Left lung (tissue), 14 donors: ENCODE results near the gene SMIM33. TPM values are rescaled to one million over a fixed set of nuclear protein-coding genes. Genes with fewer than 3 reads are reported as not detected.

Source experiments
- ATAC-seq: fragments of 200-7000 bp; cut with Tn5 transposase; one replicate; pipeline ENCODE4 v1.9.1; 2020; ENCODE audit warnings: moderate library complexity
- DNase-seq, 4 donors: peaks; one replicate each; pipeline ENCODE4 v3.0.0-alpha.2; 2013 to 2020
- H3K27ac ChIP-seq, 2 donors: fragments of 200-600 bp; sonication (generic) in 1 of 2; one replicate each; pipeline versions ENCODE4 v1.5.0 to v1.8.0; 2020 to 2021
- H3K27me3 ChIP-seq, 2 donors: fragments of 200-600 bp; sonication (generic) in 1 of 2; one replicate each; pipeline versions ENCODE4 v1.5.0 to v1.8.0; 2020 to 2021
- H3K36me3 ChIP-seq, 2 donors: fragments of 200-600 bp; sonication (generic) in 1 of 2; one replicate each; pipeline versions ENCODE4 v1.5.0 to v1.8.0; 2020 to 2021
- H3K4me1 ChIP-seq, 2 donors: fragments of 200-600 bp; one replicate each; pipeline ENCODE4 v1.8.0; 2021
- H3K4me3 ChIP-seq, 2 donors: fragments of 200-600 bp; sonication (generic) in 1 of 2; one replicate each; pipeline versions ENCODE4 v1.5.0 to v1.8.0; 2020 to 2021; ENCODE audit warnings: mild to moderate bottlenecking in 1 of 2
- H3K9me3 ChIP-seq, 2 donors: fragments of 200-600 bp; sonication (generic) in 1 of 2; one replicate each; pipeline versions ENCODE4 v1.5.0 to v1.8.0; 2020 to 2021
- CTCF ChIP-seq, 2 donors: fragments of 200-600 bp; sonication (generic) in 1 of 2; IDR thresholded peaks; one replicate each; pipeline versions ENCODE4 v1.5.0 to v1.8.0; 2021; ENCODE audit warnings: antibody characterized with exemption in 2 of 2
- intact Hi-C, 2 donors: fragments of 100-400 bp; cut with DNase I; formaldehyde crosslinking; loops; one replicate each; pipeline versions ENCODE4 v1.11.2 to v1.14.2; 2022
- long read RNA-seq, 12 donors: library from polyadenylated mRNA in 2 of 12; unstranded in 2 of 12; transcript quantifications; one replicate each; pipeline ENCODE4 v2.0.0 and lab custom pipeline, GENCODE V29; 2019 to 2026
- polyA plus RNA-seq, 6 donors: library from polyadenylated mRNA; unstranded; fragments of 120-200 nt; gene quantifications; one replicate each; pipeline ENCODE4 v1.2.1, GENCODE V29; 2013; ENCODE audit not compliant: insufficient read length in 6 of 6
- total RNA-seq, 2 donors: library from RNA; stranded (reverse); fragmentation: NEBNext Ultra II Directional; extraction: Animal tissue kit (Norgen Biotek cat#: 25700); gene quantifications; one replicate each; pipeline ENCODE4 v1.2.1, GENCODE V29; 2021
- donor health status: DM: no; HTN: yes; CAD: no.
- donor health status: DM: no; HTN: no; CAD: no.

Gene SMIM33
- total RNA-seq (not detected), polyA plus RNA-seq (under 1 TPM in 4 of 6 donors, not detected in 2; 0.06 to 0.11 (median 0.07) TPM)
- long read RNA-seq, donor 1, partial matches to known transcripts: 30 of 40 reads
- long read RNA-seq, donor 1, other reads (novel, unspliced or antisense): 10 of 40 reads
- long read RNA-seq, donor 2, partial matches to known transcripts: 64 of 72 reads
- long read RNA-seq, donor 2, other reads (novel, unspliced or antisense): 8 of 72 reads
- long read RNA-seq, donor 3: 0 reads
- long read RNA-seq, donor 4: 0 reads
- long read RNA-seq, donor 5: 0 reads
- long read RNA-seq, donor 6: 0 reads
- long read RNA-seq, donor 7: 0 reads
- long read RNA-seq, donor 8, partial matches to known transcripts: 18 of 18 reads
- long read RNA-seq, donor 8, other reads (novel, unspliced or antisense): 0 of 18 reads
- long read RNA-seq, donor 9: 0 reads
- long read RNA-seq, donor 10: 0 reads
- long read RNA-seq, donor 11: 0 reads
- long read RNA-seq, donor 12, partial matches to known transcripts: 16 of 26 reads
- long read RNA-seq, donor 12, other reads (novel, unspliced or antisense): 10 of 26 reads

- Histone ChIP-seq H3K36me3 (peaks cover 0 to 9% of the 10 kb centered on the region in 2 donors), H3K4me1 (peaks cover 15 to 80% of the 10 kb centered on the region in 2 donors), H3K27ac (peak within 1 kb of the TSS in 1 of 2 donors; percentile 69), H3K27me3 (no peaks in the 10 kb centered on the region), H3K4me3 (no peak within 1 kb of the TSS), H3K9me3 (no peaks in the 10 kb centered on the region)
- ATAC-seq: peak; percentile 11
- peak in 1 of 4 donors; percentile 81 for DNase-seq
- no peak for TF ChIP-seq CTCF (IDR thresholded peaks at IDR 0.05)
- intact Hi-C loops: no loop called here
Measured at GRCh38 chr5:139470821-139471300, at the start of gene SMIM33. SMIM33 (plus strand) TSS chr5:139471004; CDS start chr5:139471122, 118 bp downstream.

GRCh38 chr5:139422307-139422893, 48.4 kb upstream of the SMIM33 start:
- ATAC-seq (peak; percentile 92), DNase-seq (peak in 2 of 4 donors; percentile 49 to 75)
- intact Hi-C loops: loop anchor here in 1 of 2 donors (5.0 kb wide), 1 partner anchor 90 kb away; no protein-coding TSS in a partner anchor
- Histone ChIP-seq H3K4me1 (peaks cover 0 to 4% of the 10 kb centered on the region in 2 donors), H3K4me3 (no peak overlapping the region), H3K27me3 (no peaks in the 10 kb centered on the region), H3K9me3 (no peaks in the 10 kb centered on the region), H3K36me3 (peaks cover 0 to 19% of the 10 kb centered on the region in 2 donors), H3K27ac (no peak overlapping the region)
- TF ChIP-seq CTCF (IDR thresholded peaks at IDR 0.05): peak; percentile 69 to 79

GRCh38 chr5:139425497-139425896, 45.3 kb upstream of the SMIM33 start:
- Histone ChIP-seq H3K27me3 (no peaks in the 10 kb centered on the region), H3K4me3 (no peak overlapping the region), H3K36me3 (peaks cover 0 to 26% of the 10 kb centered on the region in 2 donors), H3K4me1 (no peaks in the 10 kb centered on the region), H3K27ac (no peak overlapping the region), H3K9me3 (no peaks in the 10 kb centered on the region)
- no peak for ATAC-seq
- no peak for TF ChIP-seq CTCF (IDR thresholded peaks at IDR 0.05)
- no peak for DNase-seq
- intact Hi-C loops: no loop called here

GRCh38 chr5:139426203-139426885, 44.5 kb upstream of the SMIM33 start:
- Histone ChIP-seq H3K36me3 (peaks cover 0 to 26% of the 10 kb centered on the region in 2 donors), H3K27me3 (no peaks in the 10 kb centered on the region), H3K4me1 (no peaks in the 10 kb centered on the region), H3K4me3 (no peak overlapping the region), H3K9me3 (no peaks in the 10 kb centered on the region), H3K27ac (no peak overlapping the region)
- intact Hi-C loops: no loop called here
- ATAC-seq: no peak
- TF ChIP-seq CTCF (IDR thresholded peaks at IDR 0.05): no peak
- DNase-seq: no peak
